H1 (cell line): Measurements from ENCODE around the gene KCNIP3. TPM values are rescaled to one million over a fixed set of nuclear protein-coding genes. Genes with fewer than 3 reads are reported as not detected.

Source experiments
- CTCF ChIA-PET: fragments of 300-600 bp; sonication (Branson Sonifier 250); formaldehyde crosslinking; loops from one replicate; lab custom pipeline; 2021; ENCODE audit not compliant: partially characterized antibody; lab: Charles Lee
- POLR2A ChIA-PET: fragments of 300-600 bp; sonication (Branson Sonifier 250); formaldehyde crosslinking; loops from one replicate; lab custom pipeline; 2021; ENCODE audit warnings: inconsistent platforms; ENCODE audit not compliant: partially characterized antibody; lab: Charles Lee
- DNase-seq, 2 experiments: peaks; one replicate each; pipeline versions ENCODE4 v3.0.0 to v3.0.0-alpha.2; 2010 to 2022; ENCODE audit warnings: low spot score in 2 of 2, low read depth in 1 of 2, mixed read lengths in 1 of 2
- FAIRE-seq: peaks from 2 replicates; lab custom pipeline; 2011; peaks lifted over from hg19 to GRCh38; lab: Jason Lieb, UNC
- H2AFZ ChIP-seq: 2 replicates; pipeline ENCODE4 v1.8.1; 2012; ENCODE audit warnings: low read length, inconsistent platforms
- H2AK5ac ChIP-seq: 2 replicates; pipeline ENCODE4 v1.6.1; 2013; ENCODE audit warnings: low read depth, low read length
- H2BK120ac ChIP-seq: replicated peaks from 2 replicates; pipeline ENCODE3; 2013; ENCODE audit warnings: low read depth, low read length, inconsistent platforms
- H2BK12ac ChIP-seq: 2 replicates; pipeline ENCODE4 v1.6.1; 2013; ENCODE audit warnings: low read depth, low read length
- H2BK15ac ChIP-seq: 2 replicates; pipeline ENCODE4 v1.6.1; 2013; ENCODE audit warnings: low read length
- H2BK20ac ChIP-seq: 2 replicates; pipeline ENCODE4 v1.6.1; 2013; ENCODE audit warnings: low read length
- H2BK5ac ChIP-seq: 2 replicates; pipeline ENCODE4 v1.6.1; 2013; ENCODE audit warnings: low read depth, low read length
- H3K14ac ChIP-seq: 2 replicates; pipeline ENCODE4 v1.6.1; 2013; ENCODE audit warnings: inconsistent platforms; ENCODE audit not compliant: insufficient read length
- H3K18ac ChIP-seq: 2 replicates; pipeline ENCODE4 v1.6.1; 2013; ENCODE audit warnings: low read length; ENCODE audit errors: extremely low read depth
- H3K23ac ChIP-seq: 2 replicates; pipeline ENCODE4 v1.6.1; 2013; ENCODE audit warnings: inconsistent platforms; ENCODE audit not compliant: insufficient read length
- H3K23me2 ChIP-seq: 2 replicates; pipeline ENCODE4 v1.6.1; 2013; ENCODE audit warnings: low read depth, low read length
- H3K27ac ChIP-seq: 2 replicates; pipeline ENCODE4 v1.6.1; 2011; ENCODE audit warnings: low read depth, low read length, inconsistent platforms
- H3K27me3 ChIP-seq, 4 experiments: replicated peaks in 1 of 4; 1 replicate in 1 of 4; 2 replicates in 3 of 4; pipeline versions ENCODE4 v1.6.1 to v1.8.1; 2011 to 2013; ENCODE audit warnings: low read length in 3 of 4, mild to moderate bottlenecking in 3 of 4, inconsistent platforms in 2 of 4, mixed read lengths in 2 of 4, moderate library complexity in 1 of 4; ENCODE audit not compliant: control insufficient read depth in 3 of 4, insufficient read depth in 3 of 4; ENCODE audit errors: extremely low read depth in 1 of 4
- H3K36me3 ChIP-seq, 4 experiments: 2 replicates each; pipeline versions ENCODE4 v1.6.1 to v1.8.1; 2011 to 2013; ENCODE audit warnings: mild to moderate bottlenecking in 4 of 4, low read length in 3 of 4, moderate library complexity in 2 of 4, control low read depth in 1 of 4, inconsistent platforms in 1 of 4; ENCODE audit not compliant: insufficient read depth in 4 of 4, control insufficient read depth in 2 of 4
- H3K4ac ChIP-seq: replicated peaks from 2 replicates; pipeline ENCODE3; 2013; ENCODE audit warnings: low read length, low read depth, mixed read lengths, inconsistent platforms; ENCODE audit not compliant: insufficient read length
- H3K4me1 ChIP-seq, 4 experiments: replicated peaks in 1 of 4; 1 replicate in 1 of 4; 2 replicates in 3 of 4; pipeline versions ENCODE4 v1.6.1 to v1.8.1; 2011 to 2013; ENCODE audit warnings: low read length in 3 of 4, inconsistent platforms in 2 of 4, mixed read lengths in 1 of 4; ENCODE audit not compliant: insufficient read depth in 4 of 4, control insufficient read depth in 3 of 4
- H3K4me2 ChIP-seq, 2 experiments: 2 replicates each; pipeline versions ENCODE4 v1.6.1 to v1.8.1; 2011 to 2013; ENCODE audit warnings: low read depth in 2 of 2, low read length in 2 of 2, control low read depth in 1 of 2, inconsistent platforms in 1 of 2, mild to moderate bottlenecking in 1 of 2; ENCODE audit not compliant: insufficient read depth in 1 of 2
- H3K4me3 ChIP-seq, 4 experiments: fragments of 200-600, 300-600 bp in 1 of 4; sonication (generic), shearing (Covaris generic), sonication (Bioruptor Twin) in 1 of 4; 2 replicates each; pipeline versions ENCODE4 v1.5.1 to v1.8.1; 2011 to 2016; ENCODE audit warnings: low read length in 4 of 4, low read depth in 3 of 4, control low read depth in 2 of 4, inconsistent platforms in 2 of 4, mild to moderate bottlenecking in 2 of 4, mixed read lengths in 1 of 4, moderate library complexity in 1 of 4; ENCODE audit not compliant: insufficient read depth in 2 of 4; ENCODE audit errors: extremely low read depth in 1 of 4
- H3K56ac ChIP-seq: replicated peaks from 2 replicates; pipeline ENCODE3; 2013; ENCODE audit warnings: low read depth, mild to moderate bottlenecking, mixed read lengths, low read length, inconsistent platforms; ENCODE audit not compliant: insufficient read length
- H3K79me1 ChIP-seq: 2 replicates; pipeline ENCODE4 v1.6.1; 2013; ENCODE audit warnings: low read depth, low read length, control low read depth
- H3K79me2 ChIP-seq, 2 experiments: 2 replicates each; pipeline versions ENCODE4 v1.6.1 to v1.8.1; 2012 to 2013; ENCODE audit warnings: low read length in 2 of 2, mild to moderate bottlenecking in 2 of 2, inconsistent platforms in 1 of 2; ENCODE audit not compliant: insufficient read depth in 2 of 2, control insufficient read depth in 1 of 2
- H3K9ac ChIP-seq, 4 experiments: replicated peaks in 1 of 4; 1 replicate in 1 of 4; 2 replicates in 3 of 4; pipeline versions ENCODE4 v1.6.1 to v1.8.1; 2011 to 2013; ENCODE audit warnings: low read depth in 3 of 4, low read length in 3 of 4, control low read depth in 2 of 4, mild to moderate bottlenecking in 2 of 4, moderate library complexity in 2 of 4, inconsistent platforms in 1 of 4; ENCODE audit errors: extremely low read depth in 1 of 4
- H3K9me3 ChIP-seq, 2 experiments: 2 replicates each; pipeline versions ENCODE4 v1.6.1 to v1.8.1; 2012 to 2013; ENCODE audit warnings: mild to moderate bottlenecking in 2 of 2, moderate library complexity in 2 of 2, control low read depth in 1 of 2, inconsistent platforms in 1 of 2, low read depth in 1 of 2, low read length in 1 of 2, mixed read lengths in 1 of 2; ENCODE audit not compliant: insufficient read depth in 2 of 2
- H4K20me1 ChIP-seq, 2 experiments: replicated peaks in 1 of 2; 2 replicates each; pipeline versions ENCODE3 to v1.8.1; 2011 to 2013; ENCODE audit warnings: inconsistent platforms in 2 of 2, low read length in 2 of 2, mild to moderate bottlenecking in 1 of 2; ENCODE audit not compliant: insufficient read depth in 2 of 2, control insufficient read depth in 1 of 2
- H4K5ac ChIP-seq: 2 replicates; pipeline ENCODE4 v1.6.1; 2013; ENCODE audit warnings: low read length, low read depth, mixed read lengths, inconsistent platforms; ENCODE audit not compliant: insufficient read length
- H4K8ac ChIP-seq: 2 replicates; pipeline ENCODE4 v1.8.0; 2013; ENCODE audit warnings: mild to moderate bottlenecking, moderate library complexity, low read length, inconsistent platforms; ENCODE audit not compliant: insufficient read depth; ENCODE audit errors: extremely low read depth
- H4K91ac ChIP-seq: replicated peaks from 2 replicates; pipeline ENCODE3; 2013; ENCODE audit warnings: low read length, mixed read lengths, inconsistent platforms; ENCODE audit not compliant: insufficient read length
- GTF2F1 ChIP-seq: IDR thresholded peaks from 2 replicates; pipeline ENCODE4 v1.6.1; 2012; ENCODE audit warnings: low read depth, low read length, improper control_type of control experiment, borderline replicate concordance
- JUN ChIP-seq: IDR thresholded peaks from 2 replicates; pipeline ENCODE4 v1.6.1; 2011; ENCODE audit warnings: low read depth, mild to moderate bottlenecking, improper control_type of control experiment, low read length
- JUND ChIP-seq: IDR thresholded peaks from 2 replicates; pipeline ENCODE4 v1.6.1; 2011; ENCODE audit warnings: mild to moderate bottlenecking, improper control_type of control experiment, low read length
- SIRT6 ChIP-seq: IDR thresholded peaks from one replicate; pipeline ENCODE4 v1.7.1; 2012; ENCODE audit warnings: low read length, inconsistent platforms
- WGBS, 2 experiments: shearing (Covaris generic) in 1 of 2; methylation state at CpG; one replicate each; pipeline versions ENCODE4 v1.1.6 to v1.1.7; 2013 to 2015; ENCODE audit warnings: low lambda C conversion rate in 2 of 2, mixed read lengths in 2 of 2, inconsistent platforms in 1 of 2, low coverage in 1 of 2, missing lambda C conversion rate in 1 of 2; ENCODE audit not compliant: insufficient replicate concordance in 2 of 2, insufficient coverage in 1 of 2, insufficient read length in 1 of 2; ENCODE audit errors: extremely low coverage in 1 of 2, missing lambda C conversion rate in 1 of 2; 5-methylcytosine and 5-hydroxymethylcytosine counted together
- polyA plus RNA-seq, 7 experiments: library from polyadenylated mRNA; depleted of rRNA in 3 of 7; stranded (reverse) in 5 of 7; unstranded in 2 of 7; fragments of >200 nt in 5 of 7; fragments of 200-250 nt in 2 of 7; gene quantifications; 1 replicate in 5 of 7; 2 replicates in 1 of 7; 4 replicates in 1 of 7; pipeline versions ENCODE4 v1.2.1 to v1.2.3, GENCODE V29; 2011 to 2013; ENCODE audit warnings: missing spikeins in 2 of 7, mixed read lengths in 2 of 7
- total RNA-seq: library from RNA; stranded (reverse); fragmentation: NEBNext Ultra II Directional; extraction: Animal tissue kit (Norgen Biotek cat#: 25700); gene quantifications from 2 replicates; pipeline ENCODE4 v1.2.1, GENCODE V29; 2021
- TF ChIP-seq, protein P1 (sequence below): IDR thresholded peaks from 2 replicates; pipeline ENCODE4 v1.6.1; 2011; ENCODE audit warnings: low read length, improper control_type of control experiment

The KCNIP3 gene
- total and polyA plus RNA-seq, 2 of the 8 experiments (the other 6 are each of a cell fraction or from before 2014, with no cell fraction given): 0.33 to 1.9 TPM

DNA sequence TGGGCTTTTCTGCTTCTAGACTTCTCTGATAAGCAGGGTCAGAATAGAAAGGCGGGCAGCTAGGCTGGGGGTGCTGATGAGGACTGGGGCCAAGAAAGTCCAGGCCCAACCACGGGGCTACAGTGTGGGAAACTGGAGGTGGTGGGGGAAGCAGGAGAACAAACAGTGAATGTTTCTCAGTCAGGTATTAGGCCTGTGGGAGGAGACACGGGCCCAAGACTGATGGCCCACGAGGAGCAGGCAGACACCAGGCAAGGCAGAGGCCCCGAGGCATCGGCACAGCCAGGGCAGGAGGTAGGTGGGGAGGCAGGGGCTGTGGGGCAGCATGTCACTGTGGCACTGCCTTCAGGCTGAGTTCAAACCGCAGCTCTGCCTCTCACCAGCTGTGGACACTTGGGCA, 40.7 kb downstream of the KCNIP3 start:
- Histone ChIP-seq H4K20me1 (no peaks in the 10 kb centered on the region), H3K36me3 (no peaks in the 10 kb centered on the region; a peak in 1 of 8 replicates), H3K4ac (no peak overlapping the region), H3K4me2 (no peak overlapping the region), H4K8ac (no peak overlapping the region), H3K56ac (no peak overlapping the region), H2AFZ (no peak overlapping the region), H2BK20ac (no peak overlapping the region), H4K5ac (no peak overlapping the region), H3K27me3 (peaks cover 0 to 1% (median under 1%) of the 10 kb centered on the region in 4 experiments; a peak in 1 of 7 replicates), H3K23ac (no peak overlapping the region), H4K91ac (no peak overlapping the region), H3K9me3 (peaks cover 75 to 93% of the 10 kb centered on the region in 2 experiments), H2BK15ac (no peak overlapping the region), H3K14ac (no peak overlapping the region), H3K79me2 (no peaks in the 10 kb centered on the region), H2AK5ac (no peak overlapping the region), H2BK120ac (no peak overlapping the region), H3K79me1 (no peaks in the 10 kb centered on the region), H3K4me1 (no peaks in the 10 kb centered on the region), H3K9ac (no peak overlapping the region), H2BK5ac (no peak overlapping the region), H3K23me2 (no peaks in the 10 kb centered on the region), H2BK12ac (no peak overlapping the region), H3K27ac (no peak overlapping the region), H3K4me3 (no peak overlapping the region), H3K18ac (no peak overlapping the region)
- ChIA-PET CTCF (no interaction called here), POLR2A (no interaction called here)
- DNase-seq (no peak), FAIRE-seq (no peak)
- TF ChIP-seq JUN: no peak
- TF ChIP-seq SIRT6: no peak
- TF ChIP-seq GTF2F1: no peak
- no peak for TF ChIP-seq JUND
- TF ChIP-seq, protein P1, sequence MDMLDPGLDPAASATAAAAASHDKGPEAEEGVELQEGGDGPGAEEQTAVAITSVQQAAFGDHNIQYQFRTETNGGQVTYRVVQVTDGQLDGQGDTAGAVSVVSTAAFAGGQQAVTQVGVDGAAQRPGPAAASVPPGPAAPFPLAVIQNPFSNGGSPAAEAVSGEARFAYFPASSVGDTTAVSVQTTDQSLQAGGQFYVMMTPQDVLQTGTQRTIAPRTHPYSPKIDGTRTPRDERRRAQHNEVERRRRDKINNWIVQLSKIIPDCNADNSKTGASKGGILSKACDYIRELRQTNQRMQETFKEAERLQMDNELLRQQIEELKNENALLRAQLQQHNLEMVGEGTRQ: no peak
- WGBS, 2 experiments: 59% methylated on average over 7 of the region's 7 CpGs; no CpG with 5 or more reads in 1 of the 2 experiments
